Measurements from ENCODE around the gene CIDEA. TPM values are rescaled to one million over a fixed set of nuclear protein-coding genes. Genes with fewer than 3 reads are reported as not detected.

Gene CIDEA
- not detected in 5 replicates for total RNA-seq (2022; extraction: Qiagen RNA extraction)

GRCh38 chr18:12254136-12254819 is at the start of gene CIDEA:
TSS of gene CIDEA (plus strand) at chr18:12254361. CDS start at chr18:12254384, 23 bp downstream.

GRCh38 chr18:12307701-12308385 is 53.7 kb downstream of the CIDEA start, which contains the start of gene TUBB6:
TSS of gene TUBB6 (plus strand) at chr18:12308241. CDS start at chr18:12308293, 52 bp downstream.

Other genes starting within 250 kb of the CIDEA start
- gene ANKRD62, start 160.5 kb upstream of the CIDEA start, total RNA-seq (2022; extraction: Qiagen RNA extraction): not detected in 5 replicates
- 187 to 204 TPM (median 189 TPM) in 5 replicates for gene TUBB6, start 53.9 kb downstream of the CIDEA start, total RNA-seq (2022; extraction: Qiagen RNA extraction)
- gene AFG3L2, start 122.9 kb downstream of the CIDEA start, total RNA-seq (2022; extraction: Qiagen RNA extraction): 36.4 to 45.2 TPM (median 37.0 TPM) in 5 replicates
- gene PRELID3A, start 153.6 kb downstream of the CIDEA start, total RNA-seq (2022; extraction: Qiagen RNA extraction): 5.5 to 9.5 TPM (median 7.8 TPM) in 5 replicates

Measured in A549 treated with CORT108297 at 1 μM for 4 hours (cell line).